CMK (cell line): ENCODE data around the gene GDNF.
"Not testable (repeated sequence)": the region's sequence is repeated elsewhere in the genome, so short reads cannot be mapped to it uniquely, and the experiment has no call there.

ENCODE experiments used
- DNase-seq: peaks from one replicate; pipeline ENCODE4 v3.0.0-alpha.2; 2010; ENCODE audit warnings: low read depth

Gene GDNF, protein sequence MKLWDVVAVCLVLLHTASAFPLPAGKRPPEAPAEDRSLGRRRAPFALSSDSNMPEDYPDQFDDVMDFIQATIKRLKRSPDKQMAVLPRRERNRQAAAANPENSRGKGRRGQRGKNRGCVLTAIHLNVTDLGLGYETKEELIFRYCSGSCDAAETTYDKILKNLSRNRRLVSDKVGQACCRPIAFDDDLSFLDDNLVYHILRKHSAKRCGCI

DNA sequence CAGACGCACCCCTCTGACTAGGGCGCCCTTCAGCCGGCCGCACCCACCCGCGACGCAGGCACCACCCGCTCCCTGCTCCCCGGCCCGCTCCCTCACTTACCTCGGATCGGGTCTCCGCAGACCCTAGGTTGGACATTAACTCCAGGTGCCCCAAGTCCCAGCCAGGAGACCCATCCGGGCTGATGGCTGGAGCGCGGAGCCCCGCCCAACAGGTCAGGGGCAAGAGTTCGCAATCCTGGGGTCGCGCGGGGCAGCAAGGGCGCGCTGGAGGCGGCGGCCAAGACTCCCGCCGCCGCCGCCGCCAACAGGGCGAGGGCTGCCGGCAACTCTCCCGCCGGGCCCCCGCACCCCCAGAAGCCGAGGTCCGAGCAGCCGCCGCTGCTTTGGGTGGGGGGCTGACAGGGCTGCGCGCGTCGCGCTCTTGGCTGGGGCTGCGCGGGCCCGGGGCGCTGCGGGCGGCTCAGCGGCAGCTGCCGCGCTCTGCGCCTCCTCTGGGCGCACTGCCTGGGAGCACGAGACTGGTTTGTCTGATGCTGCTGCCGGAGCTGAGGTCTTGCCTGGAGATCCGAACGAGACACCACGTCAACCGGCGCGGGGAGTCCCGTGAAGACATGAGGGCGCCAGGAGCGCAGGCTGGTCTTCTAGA, at the start of gene GDNF:
Gene GDNF, minus strand, starts transcription at position 635 of the 646 bp plus-strand sequence. CDS start 5,245 bp downstream, outside the sequence.
- no peak for DNase-seq

GRCh38 chr5:37888476-37888875, 48.6 kb upstream of the GDNF start:
- no peak for DNase-seq

DNA sequence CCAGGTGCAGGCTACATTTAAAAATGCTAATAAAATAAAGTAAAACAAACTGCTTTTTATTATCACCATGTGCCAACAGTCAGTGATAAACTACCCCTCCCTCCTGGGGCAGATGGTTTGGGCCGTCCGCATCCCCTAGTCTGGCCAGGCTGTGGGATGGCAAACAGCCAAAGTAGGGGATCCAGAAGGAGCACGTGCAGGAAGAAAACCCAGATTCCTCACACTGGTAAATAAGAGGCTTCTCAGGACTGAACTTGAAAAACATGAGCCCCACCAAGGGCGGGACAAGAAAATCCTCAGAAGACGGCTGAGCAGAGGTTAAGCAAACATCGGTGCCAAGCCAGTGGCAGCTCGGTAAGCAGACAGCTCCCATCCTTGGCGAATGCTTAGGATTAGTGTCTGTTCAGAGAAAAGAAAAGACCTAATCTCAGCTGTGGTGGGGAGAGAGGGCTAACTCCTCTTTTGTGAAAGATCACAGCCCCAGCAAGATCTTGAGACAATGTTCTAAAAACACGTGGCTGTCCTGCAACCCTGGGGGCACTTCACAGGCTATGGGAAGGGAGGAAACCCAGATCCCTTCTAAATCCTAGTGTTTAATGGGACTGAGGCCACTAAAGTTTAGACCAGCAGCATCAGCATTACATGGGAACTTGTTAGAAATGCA, 46.5 kb upstream of the GDNF start:
- no peak for DNase-seq

GRCh38 chr5:37882636-37883035, 42.8 kb upstream of the GDNF start:
- no peak for DNase-seq

GRCh38 chr5:37881359-37881758, 41.5 kb upstream of the GDNF start:
- no peak for DNase-seq

DNA sequence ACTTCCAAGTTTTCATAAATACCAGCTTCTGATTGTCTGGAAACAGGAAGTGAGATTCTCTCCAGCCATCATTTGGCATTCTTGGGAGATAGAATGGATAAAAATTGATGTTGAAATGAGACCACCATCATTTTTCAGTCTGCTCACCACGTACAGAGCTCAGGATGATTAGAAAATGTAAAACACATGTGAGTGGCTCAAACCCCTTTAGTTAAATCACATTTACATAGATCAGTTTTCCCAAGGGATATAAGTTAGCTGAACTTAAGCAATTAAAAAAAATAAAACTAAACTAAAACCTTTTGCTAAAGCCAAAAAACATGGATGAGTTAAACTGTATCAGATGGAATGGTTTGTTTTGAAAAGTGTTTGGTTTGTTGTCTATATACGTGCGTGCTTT, 37.1 kb upstream of the GDNF start:
- DNase-seq = no peak

DNA sequence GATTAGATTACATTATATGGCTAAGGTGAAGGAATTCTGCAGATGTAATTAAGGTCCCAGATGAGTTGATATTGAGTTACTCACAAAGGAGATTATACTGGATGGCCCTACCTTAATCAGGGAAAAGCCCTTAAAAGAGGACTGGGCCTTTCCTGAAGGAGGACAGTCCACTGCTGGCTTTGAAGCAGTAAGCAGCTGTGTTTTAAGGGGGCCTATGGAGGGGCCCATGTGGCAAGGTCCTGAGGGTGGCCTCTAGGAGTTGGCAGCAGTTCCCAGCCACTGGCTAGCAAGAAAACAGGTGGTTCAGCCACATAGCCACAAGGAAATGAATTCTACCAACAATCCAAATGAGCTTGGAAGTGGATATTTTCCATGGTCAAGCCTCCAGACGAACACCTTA, 36.4 kb upstream of the GDNF start:
- DNase-seq = no peak

GRCh38 chr5:37875051-37875787, 35.4 kb upstream of the GDNF start:
- no peak for DNase-seq

- DNase-seq = no peak
Observed at GRCh38 chr5:37873988-37874387, 34.1 kb upstream of the GDNF start.

- no peak for DNase-seq
Observed at GRCh38 chr5:37871023-37871815, 31.4 kb upstream of the GDNF start.

DNA sequence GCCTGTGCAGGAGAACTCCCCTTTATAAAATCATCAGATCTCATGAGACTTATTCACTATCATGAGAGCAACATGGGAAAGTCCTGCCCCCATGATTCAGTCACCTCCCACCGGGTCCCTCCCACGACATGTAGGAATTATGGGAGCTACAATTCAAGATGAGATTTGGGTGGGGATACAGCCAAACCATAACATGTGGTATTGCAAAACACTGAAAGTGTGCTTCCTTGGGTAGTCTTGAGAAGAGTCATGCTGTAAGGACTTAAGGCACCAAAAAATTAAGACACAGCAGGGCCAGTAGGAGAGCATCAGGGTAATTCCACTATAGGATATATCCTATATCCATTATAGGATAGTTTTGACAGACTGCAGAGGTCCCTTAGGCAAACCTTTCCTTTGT, 29.4 kb upstream of the GDNF start:
- no peak for DNase-seq

DNA sequence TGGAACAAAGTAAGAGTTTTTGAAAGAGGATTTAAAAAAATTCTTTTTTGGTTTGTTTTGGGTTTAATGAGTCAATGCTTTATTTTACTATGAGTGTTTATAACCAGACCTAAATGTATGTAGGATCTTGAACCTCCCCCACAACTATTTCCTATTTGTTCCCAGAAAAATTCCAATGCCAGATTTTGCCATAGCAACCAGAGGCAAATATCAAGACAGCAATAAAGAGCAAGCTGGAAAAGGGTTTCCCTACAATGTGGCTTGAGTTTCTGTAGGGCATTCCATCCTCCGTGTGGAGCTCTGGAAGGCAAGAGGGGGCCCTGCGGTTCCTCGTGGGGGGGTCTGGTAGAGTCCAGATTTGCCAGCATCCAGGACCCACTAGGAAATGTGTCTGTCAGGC, 27.8 kb upstream of the GDNF start:
- DNase-seq = no peak

DNA sequence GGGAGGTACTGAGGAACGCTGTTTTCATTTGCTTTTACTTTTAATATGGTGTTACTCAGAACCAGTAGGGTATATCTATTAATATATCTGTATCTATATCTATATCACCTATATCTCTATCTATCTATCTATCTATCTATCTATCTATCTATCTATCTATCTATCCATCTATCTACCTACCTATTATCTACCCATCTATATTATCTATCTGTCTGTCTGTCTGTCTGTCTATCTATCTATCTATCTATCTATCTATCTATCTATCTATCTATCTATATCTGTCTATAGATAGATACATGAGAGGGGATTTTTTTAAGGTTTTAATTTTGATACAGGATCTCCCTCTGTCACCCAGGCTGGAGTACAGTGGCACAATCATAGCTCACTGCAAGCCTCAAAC, 23.1 kb upstream of the GDNF start:
- DNase-seq = not testable (repeated sequence)

DNA sequence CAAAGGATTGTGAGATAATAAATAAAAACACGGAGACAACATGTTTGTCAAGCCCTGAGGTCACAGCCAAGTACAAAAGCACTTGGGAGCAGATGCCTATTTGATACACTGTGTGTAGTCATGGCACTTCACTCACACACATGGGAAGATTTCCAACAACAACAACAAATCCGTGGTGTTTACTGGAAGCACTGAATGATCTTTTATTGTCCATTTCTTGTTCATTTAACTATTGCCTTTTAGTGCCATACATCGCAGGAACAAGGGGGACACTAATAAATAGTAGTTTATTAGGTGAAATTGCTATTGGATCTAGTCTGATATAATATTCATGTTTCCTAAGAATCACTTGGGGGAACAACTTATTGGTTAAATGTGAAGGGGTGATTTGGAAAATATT, 20.4 kb upstream of the GDNF start:
- no peak for DNase-seq

- DNase-seq = no peak
Observed at GRCh38 chr5:37859805-37860204, 20.0 kb upstream of the GDNF start.

DNA sequence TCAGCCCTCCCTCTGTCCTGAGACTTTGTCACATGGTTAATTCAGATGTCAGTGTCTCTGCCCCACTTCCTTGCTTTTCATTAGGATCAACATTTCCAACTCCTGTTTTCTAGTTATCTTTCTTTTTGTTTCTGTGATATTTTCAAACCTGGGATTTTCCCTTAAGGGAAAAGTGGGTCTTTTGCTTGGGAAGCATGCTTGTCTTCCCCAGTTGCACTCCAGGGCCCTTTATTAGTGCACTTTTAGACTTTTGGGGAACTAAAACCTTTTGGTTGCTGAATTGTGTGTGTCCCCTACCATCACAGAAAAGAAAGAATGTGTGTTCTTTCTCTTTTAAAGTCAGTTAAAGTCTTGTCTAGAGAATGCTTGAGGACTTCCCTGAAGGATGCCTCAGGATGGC, 18.4 kb upstream of the GDNF start:
- no peak for DNase-seq

GRCh38 chr5:37857696-37858095, 17.9 kb upstream of the GDNF start:
- DNase-seq = no peak

DNA sequence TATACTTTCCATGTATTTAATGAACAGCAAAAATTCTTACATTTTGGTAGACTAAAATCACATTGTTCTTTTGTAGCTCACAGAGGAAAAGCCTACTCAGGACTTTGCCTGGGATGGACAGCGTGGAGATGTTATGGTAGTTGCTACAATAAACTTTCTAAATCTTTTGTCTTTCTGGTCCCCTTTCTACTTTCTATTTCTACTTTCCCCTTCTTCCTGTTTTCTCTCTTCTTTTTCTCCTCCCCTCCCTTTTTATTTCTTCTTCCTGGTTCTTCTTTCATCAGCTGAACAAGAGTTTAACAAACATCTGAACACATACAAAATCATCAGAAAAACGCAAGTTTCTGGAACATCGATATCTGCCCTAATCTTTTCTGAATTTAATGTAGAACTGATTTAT, 15.6 kb upstream of the GDNF start:
- no peak for DNase-seq

- no peak for DNase-seq
Observed at GRCh38 chr5:37851305-37851704, 11.5 kb upstream of the GDNF start.

- no peak for DNase-seq
Observed at GRCh38 chr5:37850226-37850865, 10.5 kb upstream of the GDNF start.

DNA sequence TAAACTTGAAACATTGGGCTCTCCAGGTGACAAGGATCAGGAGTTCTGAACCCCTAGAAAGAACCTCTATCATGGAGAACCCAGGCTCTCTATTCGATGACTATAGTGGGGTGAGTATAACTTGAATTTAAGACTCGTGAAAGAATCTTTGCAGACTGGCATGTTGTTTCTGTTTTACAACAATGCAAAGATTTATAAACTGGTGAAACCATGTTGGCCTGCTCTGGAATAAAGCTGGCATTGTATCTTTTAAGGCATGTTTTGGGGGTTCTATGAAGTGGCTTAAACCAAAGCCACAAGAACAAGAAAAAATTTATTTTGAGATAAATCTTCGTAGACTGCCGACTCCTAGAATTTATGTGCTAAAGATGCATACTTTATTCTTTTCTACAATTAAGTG, 9.8 kb upstream of the GDNF start:
- DNase-seq = no peak
